HepG2 (cell line): ENCODE measurements around the gene TJP3. TPM values are rescaled to one million over a fixed set of nuclear protein-coding genes. Genes with fewer than 3 reads are reported as not detected.

Experiments used
- AHDC1 ChIP-seq: sonication (generic); formaldehyde crosslinking; IDR thresholded peaks from 2 replicates; pipeline ENCODE4 v1.5.1; 2020; ENCODE audit warnings: mild to moderate bottlenecking, missing genetic modification reagents, borderline replicate concordance
- BCLAF1 ChIP-seq: fragments of 450-650 bp; IDR thresholded peaks from 2 replicates; pipeline ENCODE4 v1.6.1; 2017; ENCODE audit warnings: mild to moderate bottlenecking
- CENPT ChIP-seq: sonication (generic); formaldehyde crosslinking; IDR thresholded peaks from 2 replicates; pipeline ENCODE4 v1.8.0; 2022; ENCODE audit warnings: low read depth, mild to moderate bottlenecking, moderate library complexity, missing genetic modification reagents
- EP300 ChIP-seq, 3 experiments: sonication (generic) in 1 of 3; formaldehyde crosslinking in 1 of 3; IDR thresholded peaks; 2 replicates each; pipeline versions ENCODE4 v1.5.1 to v1.6.1; 2011 to 2020; ENCODE audit warnings: low read depth in 2 of 3, low read length in 2 of 3, borderline replicate concordance in 1 of 3, improper control_type of control experiment in 1 of 3, mild to moderate bottlenecking in 1 of 3, missing genetic modification reagents in 1 of 3, moderate library complexity in 1 of 3
- IRF1 ChIP-seq: sonication (generic); formaldehyde crosslinking; IDR thresholded peaks from 2 replicates; pipeline ENCODE4 v1.4.0; 2020; ENCODE audit warnings: low read depth, mild to moderate bottlenecking, missing genetic modification reagents
- JUNB ChIP-seq: sonication (generic); formaldehyde crosslinking; IDR thresholded peaks from 2 replicates; pipeline ENCODE4 v1.8.0; 2022; ENCODE audit warnings: missing genetic modification reagents, mild to moderate bottlenecking, borderline replicate concordance
- MAFF ChIP-seq: IDR thresholded peaks from 2 replicates; pipeline ENCODE4 v1.6.1; 2011; ENCODE audit warnings: low read depth, low read length, improper control_type of control experiment
- NR2F6 ChIP-seq, 2 experiments: IDR thresholded peaks; 2 replicates each; pipeline ENCODE4 v1.6.1; 2016; ENCODE audit warnings: antibody characterized with exemption in 1 of 2, mild to moderate bottlenecking in 1 of 2
- ONECUT2 ChIP-seq: sonication (generic); formaldehyde crosslinking; IDR thresholded peaks from 2 replicates; pipeline ENCODE4 v1.4.0; 2020; ENCODE audit warnings: missing genetic modification reagents
- PREB ChIP-seq: sonication (generic); formaldehyde crosslinking; IDR thresholded peaks from 2 replicates; pipeline ENCODE4 v1.4.0; 2020; ENCODE audit warnings: missing genetic modification reagents
- RBM39 ChIP-seq: fragments of 200-400 bp; formaldehyde crosslinking; IDR thresholded peaks from one replicate; pipeline ENCODE4 v1.6.1; 2018; ENCODE audit warnings: antibody characterized with exemption, mild to moderate bottlenecking, low read depth, low read length; ENCODE audit not compliant: poor library complexity, severe bottlenecking
- STAG1 ChIP-seq: sonication (generic); formaldehyde crosslinking; IDR thresholded peaks from 2 replicates; pipeline ENCODE4 v1.4.0; 2020; ENCODE audit warnings: missing genetic modification reagents
- ZFP62 ChIP-seq: sonication (generic); formaldehyde crosslinking; IDR thresholded peaks from 2 replicates; pipeline ENCODE4 v1.4.0; 2020; ENCODE audit warnings: missing genetic modification reagents
- ZKSCAN5 ChIP-seq: sonication (generic); formaldehyde crosslinking; IDR thresholded peaks from 2 replicates; pipeline ENCODE4 v1.5.1; 2020; ENCODE audit warnings: mild to moderate bottlenecking, missing genetic modification reagents
- ZNF232 ChIP-seq: sonication (generic); formaldehyde crosslinking; IDR thresholded peaks from 2 replicates; pipeline ENCODE4 v1.4.0; 2020; ENCODE audit warnings: missing genetic modification reagents, borderline replicate concordance
- ZNF446 ChIP-seq: sonication (generic); formaldehyde crosslinking; IDR thresholded peaks from 2 replicates; pipeline ENCODE4 v1.5.0; 2020; ENCODE audit warnings: mild to moderate bottlenecking, missing genetic modification reagents
- ZNF724P ChIP-seq: sonication (generic); formaldehyde crosslinking; IDR thresholded peaks from 2 replicates; pipeline ENCODE4 v1.8.0; 2022; ENCODE audit warnings: missing genetic modification reagents, borderline replicate concordance
- polyA plus RNA-seq, 8 experiments: library from polyadenylated mRNA; depleted of rRNA in 3 of 8; stranded (reverse) in 7 of 8; unstranded in 1 of 8; fragments of >200 nt; fragmentation: Illumina TruSeq in 4 of 8; extraction: Trizol in 4 of 8; gene quantifications; 2 replicates each; pipeline versions ENCODE4 v1.2.1 to v1.2.3, GENCODE V29; 2011 to 2016; ENCODE audit warnings: low read depth in 4 of 8, missing spikeins in 1 of 8, mixed read lengths in 1 of 8; ENCODE audit not compliant: insufficient read depth in 1 of 8
- total RNA-seq, 5 experiments: library from RNA; depleted of rRNA; stranded (reverse); fragments of >200 nt; fragmentation: Illumina TruSeq; extraction: Trizol; gene quantifications; 2 replicates each; pipeline ENCODE4 v1.2.3, GENCODE V29; 2016; ENCODE audit warnings: low read depth in 1 of 5

TJP3 gene
- total and polyA plus RNA-seq, 2 of the 13 experiments (the other 11 are each of a cell fraction or from before 2014, with no cell fraction given): 2.3 to 21.5 TPM

GRCh38 chr19:3720349-3720917 is 12.2 kb downstream of the TJP3 start (continued):
- TF ChIP-seq BCLAF1: no peak
- TF ChIP-seq EP300 (IDR thresholded peaks at IDR 0.05; ENCODE audit: low read depth in 2 of 2, low read length in 2 of 2): peak in 1 of 2 experiments; percentile 15; a peak in 1 of 4 replicates
- TF ChIP-seq EP300 (CRISPR knock-in tag; IDR thresholded peaks at IDR 0.05; ENCODE audit: borderline replicate concordance): no peak
- TF ChIP-seq MAFF: no peak
- TF ChIP-seq IRF1: no peak
- TF ChIP-seq ZNF446: no peak
- no peak for TF ChIP-seq ZNF724P (CRISPR knock-in tag)
- no peak for TF ChIP-seq AHDC1 (CRISPR knock-in tag)
- TF ChIP-seq PREB: no peak
- no peak for TF ChIP-seq RBM39
- no peak for TF ChIP-seq ONECUT2 (CRISPR knock-in tag)
- TF ChIP-seq ZKSCAN5 (CRISPR knock-in tag): no peak
- TF ChIP-seq STAG1: no peak
- TF ChIP-seq NR2F6 (IDR thresholded peaks at IDR 0.05): peak; percentile 81
- TF ChIP-seq NR2F6 (CRISPR knock-in tag; IDR thresholded peaks at IDR 0.05): peak; percentile 81
- no peak for TF ChIP-seq ZNF232 (CRISPR knock-in tag)
- TF ChIP-seq ZFP62 (CRISPR knock-in tag): no peak
- TF ChIP-seq JUNB (CRISPR knock-in tag): no peak
- no peak for TF ChIP-seq CENPT (CRISPR knock-in tag)
